ENCODE results near the gene CXCR6.
A peak's percentile ranks its signal among the peaks of the same experiment; 100 is the strongest.

Gene CXCR6

DNA sequence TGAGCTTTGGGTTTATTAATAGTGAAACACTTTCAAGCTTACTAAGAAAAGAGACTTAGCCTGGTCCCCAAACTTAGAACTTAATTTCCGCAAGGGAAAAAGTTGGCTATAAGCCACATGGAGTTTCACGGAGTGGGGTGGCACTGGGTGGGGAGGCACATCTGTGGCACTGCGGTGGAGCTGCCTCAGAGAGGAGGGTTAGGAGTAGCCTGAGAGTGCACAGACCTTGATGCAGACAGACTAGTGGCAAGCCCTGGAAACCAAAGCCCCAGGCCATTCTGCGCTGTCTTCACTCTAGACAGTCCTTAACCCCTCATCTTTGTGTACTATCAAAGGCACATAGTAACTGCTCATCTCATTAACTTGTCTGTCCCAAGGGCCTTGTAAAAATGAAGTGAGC lies 22.0 kb downstream of the CXCR6 start:
- TF ChIP-seq CTCF (conservative IDR thresholded peaks at IDR 0.05), result no peak
- peak overlapping the region; percentile 66; the same call in 1 of the 2 replicates for H3K27ac ChIP-seq

- TF ChIP-seq CTCF (conservative IDR thresholded peaks at IDR 0.05), result no peak
- H3K27ac ChIP-seq, result peak overlapping the region; percentile 66; the same call in 1 of the 2 replicates
Observed at GRCh38 chr3:45965653-45966052, 22.4 kb downstream of the CXCR6 start.

GRCh38 chr3:45966371-45966791 lies 23.1 kb downstream of the CXCR6 start:
- no peak for TF ChIP-seq CTCF (conservative IDR thresholded peaks at IDR 0.05)
- H3K27ac ChIP-seq, result peak overlapping the region; percentile 66

DNA sequence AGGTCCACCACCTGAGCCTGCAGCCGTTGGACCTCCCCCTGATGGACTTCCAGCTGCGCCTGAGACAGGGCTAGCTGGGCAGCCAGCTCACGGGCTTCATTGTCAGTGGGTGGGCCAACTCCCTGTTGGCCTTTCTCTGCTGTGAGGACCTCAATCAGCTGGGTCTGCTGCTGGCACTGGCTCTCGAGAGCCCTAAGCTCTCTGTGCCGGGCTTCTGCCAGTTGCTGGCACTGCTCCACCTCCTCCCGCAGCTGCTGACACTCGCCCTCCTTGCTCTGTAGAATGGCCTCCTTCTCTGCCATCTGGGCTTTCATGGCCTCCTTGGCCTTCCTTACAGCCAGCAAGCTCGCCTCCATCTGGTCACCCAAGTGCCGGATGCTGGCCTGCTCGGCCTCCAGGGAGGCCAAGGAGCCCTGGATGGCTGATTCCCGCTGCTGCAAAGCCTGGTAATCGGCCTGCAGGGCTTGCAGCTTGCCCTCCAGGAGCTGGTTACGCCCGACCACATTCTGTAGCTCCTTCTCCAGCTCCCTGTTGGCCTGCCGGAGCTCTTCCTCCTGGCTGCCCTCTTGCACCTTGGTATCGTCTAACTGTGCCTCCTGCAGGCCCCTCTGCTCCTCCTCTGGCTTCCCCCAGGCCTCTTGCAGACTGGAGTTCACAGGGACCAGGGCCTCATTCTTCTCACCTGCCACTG lies 23.8 kb downstream of the CXCR6 start:
- H3K27ac ChIP-seq, result peak overlapping the region; percentile 66

GRCh38 chr3:45967724-45968123 lies 24.5 kb downstream of the CXCR6 start:
- H3K27ac ChIP-seq, result peak overlapping the region; percentile 66
- TF ChIP-seq CTCF (conservative IDR thresholded peaks at IDR 0.05), result no peak

More for the DNA sequence above, 23.8 kb downstream of the CXCR6 start:
- TF ChIP-seq CTCF (conservative IDR thresholded peaks at IDR 0.05), result no peak

DNA sequence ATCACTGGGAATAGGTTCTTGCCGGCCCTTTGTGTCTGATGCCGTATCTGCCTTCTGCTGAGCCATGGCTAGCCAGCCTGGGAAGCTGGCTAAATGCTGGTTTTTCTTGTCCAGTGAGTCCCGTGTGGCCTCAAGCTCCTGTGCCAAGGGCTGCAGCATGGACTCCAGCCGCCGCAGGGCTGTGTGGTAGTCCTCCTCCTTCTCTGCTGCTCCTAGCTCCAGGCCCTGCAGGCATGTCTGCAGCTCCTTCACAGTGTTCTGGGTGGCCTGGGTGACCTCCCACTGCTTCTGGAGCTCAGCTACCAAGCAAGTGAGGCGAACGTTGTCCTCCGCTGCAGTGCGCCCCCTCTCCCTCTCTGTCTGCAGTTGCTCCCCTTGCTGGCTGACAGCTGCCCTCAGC lies 24.9 kb downstream of the CXCR6 start:
- H3K27ac ChIP-seq, result peak overlapping the region; percentile 66
- no peak for TF ChIP-seq CTCF (conservative IDR thresholded peaks at IDR 0.05)

DNA sequence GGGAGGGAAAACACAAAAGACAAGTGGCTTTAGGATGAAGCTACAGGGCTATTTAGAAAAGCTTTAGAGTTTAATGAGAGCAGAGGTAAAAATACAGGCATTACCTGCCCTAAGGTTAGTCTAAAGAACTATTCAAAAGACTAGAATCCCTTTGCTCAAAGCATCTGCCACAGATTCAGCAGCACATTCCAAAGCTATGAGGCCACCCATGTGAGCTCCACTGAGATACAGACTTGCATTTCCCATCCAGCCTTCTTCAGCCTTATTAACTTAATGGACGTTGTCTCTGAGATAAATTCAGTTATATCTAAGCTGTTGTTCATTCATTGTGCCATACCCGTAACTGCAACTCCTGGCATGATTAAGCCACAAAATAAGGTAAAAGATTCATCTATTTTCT lies 25.4 kb downstream of the CXCR6 start:
- TF ChIP-seq CTCF (conservative IDR thresholded peaks at IDR 0.05), result no peak
- peak overlapping the region; percentile 66 for H3K27ac ChIP-seq

Data from VCaP (cell line).